Fibroblast of mammary gland (primary cell): Measurements from ENCODE around the gene UFM1.

Experiments used
- DNase-seq: peaks from one replicate; pipeline ENCODE4 v3.0.0-alpha.2; 2010; ENCODE audit warnings: low read depth
- H3K4me3 ChIP-seq: 2 replicates; pipeline ENCODE4 v1.5.1; 2011; ENCODE audit warnings: low read depth, mild to moderate bottlenecking, low read length, moderate library complexity; ENCODE audit not compliant: control insufficient read depth
- TF ChIP-seq, protein P1 (sequence below): conservative IDR thresholded peaks from 2 replicates; pipeline ENCODE4 v1.5.1; 2011; ENCODE audit warnings: low read depth, low read length, inconsistent platforms; ENCODE audit not compliant: control insufficient read depth, insufficient read depth

The UFM1 gene

DNA sequence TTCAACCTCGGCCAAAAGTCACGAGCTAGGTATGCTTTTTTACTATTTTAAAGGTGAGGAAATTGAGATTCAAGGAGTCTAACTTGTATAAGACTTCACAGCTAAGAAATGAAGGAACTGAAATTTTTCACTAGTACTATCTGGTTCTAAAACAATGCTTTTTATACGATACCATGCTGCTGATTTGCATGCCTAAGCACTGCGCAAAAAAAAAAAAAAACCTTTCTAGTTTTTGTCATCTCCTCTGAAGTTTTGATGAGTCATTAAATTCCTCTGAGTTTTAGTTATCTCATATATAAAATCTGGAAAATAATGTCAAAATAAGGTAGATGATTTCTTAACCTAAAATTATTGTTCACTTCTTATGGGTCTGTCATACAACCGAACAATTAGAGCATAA lies 28.0 kb upstream of the UFM1 start:
- DNase-seq = no peak

DNA sequence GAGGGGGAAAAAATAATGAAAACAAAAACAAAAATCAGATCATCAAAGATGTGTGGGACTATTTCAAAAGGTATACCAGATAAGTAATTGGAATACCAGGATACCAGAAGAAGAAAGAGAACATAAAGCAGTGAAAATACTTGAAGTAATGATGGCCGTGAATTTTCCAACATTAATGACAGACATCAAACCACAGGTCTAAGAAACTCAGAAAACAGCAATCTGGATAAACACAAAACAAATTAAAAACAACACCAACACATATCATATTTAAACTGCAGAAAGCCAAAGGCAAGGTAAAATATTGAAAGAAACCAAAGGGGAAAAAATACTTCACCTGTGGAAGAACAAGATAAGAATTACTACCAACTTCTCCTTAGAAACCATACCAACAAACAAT lies 24.2 kb upstream of the UFM1 start:
- TF ChIP-seq, protein P1, sequence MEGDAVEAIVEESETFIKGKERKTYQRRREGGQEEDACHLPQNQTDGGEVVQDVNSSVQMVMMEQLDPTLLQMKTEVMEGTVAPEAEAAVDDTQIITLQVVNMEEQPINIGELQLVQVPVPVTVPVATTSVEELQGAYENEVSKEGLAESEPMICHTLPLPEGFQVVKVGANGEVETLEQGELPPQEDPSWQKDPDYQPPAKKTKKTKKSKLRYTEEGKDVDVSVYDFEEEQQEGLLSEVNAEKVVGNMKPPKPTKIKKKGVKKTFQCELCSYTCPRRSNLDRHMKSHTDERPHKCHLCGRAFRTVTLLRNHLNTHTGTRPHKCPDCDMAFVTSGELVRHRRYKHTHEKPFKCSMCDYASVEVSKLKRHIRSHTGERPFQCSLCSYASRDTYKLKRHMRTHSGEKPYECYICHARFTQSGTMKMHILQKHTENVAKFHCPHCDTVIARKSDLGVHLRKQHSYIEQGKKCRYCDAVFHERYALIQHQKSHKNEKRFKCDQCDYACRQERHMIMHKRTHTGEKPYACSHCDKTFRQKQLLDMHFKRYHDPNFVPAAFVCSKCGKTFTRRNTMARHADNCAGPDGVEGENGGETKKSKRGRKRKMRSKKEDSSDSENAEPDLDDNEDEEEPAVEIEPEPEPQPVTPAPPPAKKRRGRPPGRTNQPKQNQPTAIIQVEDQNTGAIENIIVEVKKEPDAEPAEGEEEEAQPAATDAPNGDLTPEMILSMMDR = no peak
- DNase-seq = no peak
- H3K4me3 ChIP-seq = no peak overlapping the region

More for the DNA sequence above, 28.0 kb upstream of the UFM1 start:
- H3K4me3 ChIP-seq = no peak overlapping the region
- TF ChIP-seq, protein P1 = no peak

DNA sequence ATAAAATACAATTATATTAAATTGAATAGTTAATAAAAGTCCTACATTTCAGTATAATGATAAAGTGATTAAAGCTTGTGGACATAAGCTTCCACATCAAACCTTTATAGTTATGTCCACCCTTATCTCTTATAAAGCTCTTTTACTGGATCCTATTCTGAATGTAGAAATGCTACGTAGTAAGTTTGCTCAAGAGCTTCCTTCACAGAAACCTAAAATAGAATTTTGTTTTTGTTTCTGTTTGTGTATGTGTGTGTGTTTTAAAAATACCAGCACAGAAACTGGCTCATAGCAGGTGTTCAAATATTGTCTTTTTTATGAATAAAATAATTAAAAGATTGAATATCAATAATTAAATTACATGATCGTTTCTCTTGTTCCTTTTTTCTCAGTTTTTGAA lies 21.0 kb upstream of the UFM1 start:
- DNase-seq = no peak
- TF ChIP-seq, protein P1 = no peak
- H3K4me3 ChIP-seq = no peak overlapping the region

DNA sequence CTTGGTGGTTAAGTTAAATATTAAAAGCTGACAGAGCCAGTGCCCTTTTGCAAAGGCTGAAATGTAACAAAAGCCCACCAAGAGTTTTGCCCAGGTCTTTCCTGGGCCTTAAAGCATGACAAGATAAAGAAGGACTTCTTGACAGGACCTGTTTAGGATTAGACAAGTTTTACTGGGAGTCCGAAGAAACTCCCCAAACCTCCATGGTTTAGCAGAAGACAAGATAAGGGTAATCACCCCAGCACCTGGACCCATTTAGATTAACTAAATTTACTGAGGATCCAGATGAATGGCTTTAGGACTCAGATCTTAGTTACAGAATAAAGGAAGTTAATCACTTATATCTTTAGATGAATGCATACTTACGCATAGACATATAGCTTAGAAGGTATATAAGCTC lies 14.8 kb upstream of the UFM1 start:
- no peak overlapping the region for H3K4me3 ChIP-seq
- TF ChIP-seq, protein P1 = no peak
- no peak for DNase-seq

DNA sequence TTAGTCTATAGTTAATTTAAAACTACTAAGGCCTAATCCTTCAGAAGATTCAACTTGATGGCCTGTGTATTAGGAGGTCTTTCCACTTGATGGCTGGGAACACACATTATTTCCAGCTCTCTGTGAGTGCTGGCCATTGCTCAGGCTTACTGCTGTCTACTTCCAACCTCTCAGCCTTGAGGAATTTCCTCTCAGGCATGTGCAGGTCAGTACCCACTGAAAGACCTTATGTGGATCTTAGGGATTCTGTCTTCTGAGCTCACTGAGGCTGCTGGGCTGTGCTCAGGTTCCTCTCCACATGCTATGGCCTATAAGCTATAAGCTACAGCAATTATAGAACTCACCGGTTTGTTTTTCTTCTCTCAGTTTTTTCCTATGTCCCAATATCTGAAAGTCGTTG lies 11.6 kb upstream of the UFM1 start:
- H3K4me3 ChIP-seq = no peak overlapping the region
- TF ChIP-seq, protein P1 = no peak
- DNase-seq = no peak

DNA sequence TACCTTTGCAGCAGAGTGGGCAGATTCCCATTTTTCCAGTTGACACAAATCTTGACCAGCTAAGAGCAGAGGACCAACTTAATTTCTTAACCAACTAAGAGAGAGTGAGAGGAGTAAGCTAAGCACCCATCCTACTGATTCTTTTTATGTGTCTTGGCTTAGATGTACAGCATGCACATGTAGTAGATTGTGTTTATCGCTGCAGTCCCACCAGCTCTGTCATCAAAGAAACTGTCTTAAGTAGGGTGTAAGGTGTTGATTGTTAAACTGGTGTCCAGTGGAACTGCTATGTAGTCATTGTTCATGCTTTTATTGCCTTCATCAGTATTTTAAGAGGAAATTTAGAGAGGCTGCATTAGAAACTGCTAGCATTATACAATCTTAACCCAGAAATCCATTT lies 9.0 kb upstream of the UFM1 start:
- DNase-seq = no peak
- TF ChIP-seq, protein P1 = no peak
- no peak overlapping the region for H3K4me3 ChIP-seq

DNA sequence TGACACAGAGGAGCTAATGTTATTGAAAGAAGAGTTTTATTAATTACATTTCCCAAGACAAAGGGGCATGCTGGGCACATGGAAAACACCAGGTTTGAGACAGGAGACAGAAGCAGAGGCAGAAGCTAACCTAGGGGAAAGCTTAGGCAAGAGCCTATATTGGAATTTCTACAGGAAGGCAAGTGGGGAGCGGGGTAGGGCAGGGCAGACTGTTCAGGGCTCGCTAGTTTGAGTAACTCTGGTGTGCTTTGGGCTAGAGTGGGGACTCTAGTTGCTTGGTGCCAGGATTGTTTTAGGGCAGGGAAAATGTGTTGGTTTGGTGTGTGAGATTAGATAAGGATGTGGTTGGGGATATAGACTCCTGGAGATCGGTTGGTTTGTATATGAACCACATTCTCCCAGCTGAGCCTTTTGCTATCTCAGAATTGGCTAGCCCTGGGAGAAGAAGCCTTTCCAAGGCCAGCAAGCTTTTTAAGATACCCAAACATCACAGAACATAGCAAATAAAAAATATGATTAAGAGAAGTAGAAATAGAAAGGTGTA lies 8.4 kb upstream of the UFM1 start:
- no peak for DNase-seq
- no peak overlapping the region for H3K4me3 ChIP-seq
- TF ChIP-seq, protein P1 = no peak
